HG03571 (cell line): Measurements from ENCODE around the gene CALML5.
"Not testable (repeated sequence)": the region's sequence is repeated elsewhere in the genome, so short reads cannot be mapped to it uniquely, and the experiment has no call there.

Experiments
- ATAC-seq: cut with Tn5 transposase; IDR thresholded peaks from one replicate; pipeline ENCODE4 v1.9.1; 2021; ENCODE audit not compliant: unreplicated experiment

The CALML5 gene

DNA sequence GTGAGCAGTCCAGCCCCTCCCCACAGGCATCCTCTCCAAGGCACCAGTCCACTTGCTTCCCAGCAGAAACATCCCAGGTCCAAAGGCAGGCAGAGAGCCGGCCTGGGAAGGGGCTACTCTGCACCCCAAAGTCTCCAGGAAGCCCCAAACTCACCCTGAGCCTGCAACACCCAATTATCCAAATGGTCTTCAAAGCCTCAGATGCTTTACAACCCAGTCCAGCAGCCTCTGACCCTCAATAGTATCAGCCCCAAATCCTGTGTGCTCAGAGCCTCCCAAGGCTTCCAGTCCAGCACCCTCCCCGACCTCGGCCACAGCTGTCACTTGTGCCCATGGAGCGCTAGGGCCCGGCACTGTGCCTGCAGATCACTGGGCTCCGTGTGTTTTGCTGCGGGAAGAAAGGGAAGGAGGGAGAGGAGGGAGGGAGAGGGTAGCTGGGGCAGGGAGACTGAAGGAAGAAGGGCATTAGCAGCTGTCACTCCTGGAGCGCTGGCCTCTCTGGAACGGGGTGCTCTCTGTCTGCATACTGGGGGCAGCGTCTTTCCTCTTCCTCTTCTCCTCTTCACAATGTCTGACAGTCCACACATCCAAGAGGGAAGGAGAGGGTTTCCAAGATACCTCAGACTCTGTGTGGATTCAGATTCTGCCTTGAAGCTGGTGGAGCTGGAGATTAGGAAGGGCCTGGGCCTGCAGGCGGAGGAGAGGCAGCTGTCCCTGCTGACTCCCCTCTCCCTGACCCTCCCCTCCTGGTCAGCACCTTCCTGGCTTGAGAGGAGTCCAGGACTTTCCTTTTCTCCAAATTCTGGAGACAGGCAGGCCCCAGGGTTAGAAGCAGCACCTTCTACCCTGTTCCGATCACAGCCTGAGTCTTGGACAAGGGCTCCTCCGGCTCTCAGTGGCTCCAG lies 13.2 kb downstream of the CALML5 start:
- ATAC-seq = no peak

DNA sequence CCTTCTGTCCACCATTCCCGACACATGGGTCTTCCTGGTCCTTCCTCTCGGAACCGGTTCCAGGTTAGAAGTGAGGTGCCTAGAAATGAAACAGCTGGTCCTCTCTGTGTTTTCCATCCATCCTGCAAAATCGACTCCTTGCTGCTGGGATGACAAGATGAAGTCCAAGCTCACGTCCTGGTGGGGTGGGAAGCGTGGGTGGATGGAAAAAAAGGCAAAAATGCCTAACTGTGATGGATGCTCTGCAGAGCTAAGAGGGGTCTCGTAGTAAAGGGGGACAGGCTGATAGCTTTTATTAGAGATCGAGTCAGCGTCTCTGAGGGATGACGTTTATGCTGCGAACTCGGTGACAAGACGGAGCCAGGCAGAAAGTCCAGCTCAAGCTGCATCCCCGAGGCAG lies 14.1 kb downstream of the CALML5 start:
- no peak for ATAC-seq

DNA sequence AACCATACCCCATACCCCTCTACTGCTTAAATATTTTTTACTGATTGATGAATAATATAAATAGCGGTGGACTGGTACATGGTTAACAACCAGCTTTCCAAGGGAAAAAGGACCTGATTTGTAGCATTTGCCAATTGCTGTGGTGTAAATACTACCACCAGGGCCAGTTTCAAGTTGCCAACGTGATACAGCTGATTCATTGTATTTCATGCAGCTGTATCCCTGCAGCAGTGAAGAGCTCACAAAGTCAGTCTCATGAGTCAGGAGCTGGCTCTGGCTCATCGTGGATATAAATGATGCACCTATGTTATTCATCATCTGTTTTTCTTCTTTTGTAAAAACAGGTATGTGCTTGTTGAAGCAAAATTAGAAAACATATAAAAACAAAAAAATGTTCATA lies 15.2 kb downstream of the CALML5 start:
- ATAC-seq = no peak

DNA sequence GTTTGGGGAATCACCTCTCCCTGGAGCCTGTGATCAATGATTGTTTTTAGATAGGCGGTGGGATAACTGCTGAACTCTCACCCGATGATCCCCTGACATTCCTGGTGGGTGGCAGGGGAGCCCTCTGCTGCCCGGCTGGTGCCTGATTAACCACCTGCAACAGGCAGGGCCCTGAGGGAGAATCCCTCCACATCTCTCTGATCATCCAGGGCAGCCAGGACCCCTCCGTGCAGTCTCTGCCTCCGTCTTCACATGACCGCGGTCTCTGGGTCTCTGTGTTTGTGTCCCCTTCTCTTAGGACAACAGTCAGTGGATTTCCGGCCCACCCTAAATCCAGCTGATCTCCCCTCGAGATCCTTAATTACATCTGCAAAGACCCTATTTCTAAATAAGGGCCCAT lies 17.4 kb downstream of the CALML5 start:
- no peak for ATAC-seq

DNA sequence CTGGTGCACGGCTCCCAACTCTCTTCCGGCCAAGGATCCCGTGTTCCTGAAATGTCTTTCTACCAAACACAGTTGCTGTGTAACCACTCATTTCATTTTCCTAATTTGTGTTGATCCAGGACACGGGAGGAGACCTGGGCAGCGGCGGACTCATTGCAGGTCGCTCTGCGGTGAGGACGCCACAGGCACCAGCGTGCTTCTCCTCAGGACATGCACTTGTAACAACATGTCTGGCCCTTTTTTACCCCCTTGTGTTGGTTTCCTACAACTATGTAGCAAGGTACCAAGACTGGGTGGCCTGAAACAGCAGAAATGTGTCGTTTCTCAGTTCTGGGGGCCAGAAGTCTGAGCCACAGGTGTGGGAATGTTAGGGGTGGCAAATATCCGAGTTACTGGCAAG lies 18.2 kb downstream of the CALML5 start:
- no peak for ATAC-seq

DNA sequence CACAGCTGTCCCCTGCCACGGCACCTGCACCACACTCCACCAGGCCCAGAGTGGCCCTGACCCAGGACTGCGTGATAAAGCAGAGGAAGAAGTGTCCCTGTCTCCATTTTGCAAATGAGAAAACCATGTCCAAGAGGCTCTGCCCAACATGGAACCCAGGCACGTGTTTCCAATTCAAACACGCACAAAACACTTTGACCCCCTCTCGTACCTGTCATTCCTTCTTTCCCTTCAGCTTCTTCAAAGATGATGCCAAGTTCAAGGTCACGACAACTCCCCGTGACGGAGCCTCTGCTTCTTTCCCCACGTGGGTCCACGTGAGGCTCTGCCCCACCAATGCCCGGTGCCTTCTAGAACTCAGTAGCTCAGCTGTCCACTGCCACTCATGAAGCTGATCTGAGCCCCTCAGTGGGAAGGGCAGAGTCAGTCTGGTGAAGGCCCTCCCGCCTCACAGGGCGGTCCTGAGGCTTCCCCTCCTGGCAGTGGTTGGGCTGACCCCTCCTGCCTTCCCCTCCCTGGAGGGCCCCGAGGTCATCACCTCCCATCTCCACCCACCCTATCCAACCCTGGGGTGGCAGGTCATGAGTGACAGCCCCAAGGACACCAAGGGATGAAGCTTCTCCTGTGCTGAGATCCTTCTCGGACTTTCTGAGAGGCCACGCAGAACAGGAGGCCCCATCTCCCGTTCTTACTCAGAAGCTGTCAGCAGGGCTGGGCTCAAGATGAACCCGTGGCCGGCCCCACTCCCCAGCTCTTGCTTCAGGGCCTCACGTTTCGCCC lies 19.0 kb downstream of the CALML5 start:
- no peak for ATAC-seq

DNA sequence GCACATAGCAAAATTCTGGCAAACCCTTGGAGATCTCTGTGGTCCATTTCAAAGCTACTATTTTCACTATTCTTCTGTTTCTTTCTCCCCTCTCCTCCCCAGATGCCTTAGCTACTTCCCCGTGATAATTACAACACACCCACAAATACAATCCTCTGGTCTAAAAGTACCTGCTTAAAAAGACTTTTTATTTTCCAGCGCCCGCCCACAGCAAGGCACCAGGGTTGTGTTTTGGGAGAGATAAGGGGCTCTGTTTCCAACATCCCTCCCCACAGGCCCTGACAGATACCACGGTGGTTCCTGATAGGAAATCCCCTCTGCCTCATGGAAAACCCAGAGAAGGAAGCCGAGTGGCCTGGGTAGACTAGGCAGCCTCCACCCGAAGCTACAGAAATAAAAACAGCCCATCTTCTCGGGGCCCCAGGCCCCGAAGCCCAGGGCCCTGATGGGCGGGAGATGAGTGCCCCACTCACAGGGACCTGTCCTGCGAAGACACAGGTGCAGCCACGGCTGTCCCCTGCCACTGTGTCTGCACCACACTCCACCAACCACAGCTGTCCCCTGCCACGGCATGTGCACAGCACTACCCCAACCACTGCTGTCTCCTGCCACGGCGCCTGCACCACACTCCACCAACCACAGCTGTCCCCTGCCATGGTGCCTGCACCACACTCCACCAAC lies 19.7 kb downstream of the CALML5 start:
- no peak for ATAC-seq

DNA sequence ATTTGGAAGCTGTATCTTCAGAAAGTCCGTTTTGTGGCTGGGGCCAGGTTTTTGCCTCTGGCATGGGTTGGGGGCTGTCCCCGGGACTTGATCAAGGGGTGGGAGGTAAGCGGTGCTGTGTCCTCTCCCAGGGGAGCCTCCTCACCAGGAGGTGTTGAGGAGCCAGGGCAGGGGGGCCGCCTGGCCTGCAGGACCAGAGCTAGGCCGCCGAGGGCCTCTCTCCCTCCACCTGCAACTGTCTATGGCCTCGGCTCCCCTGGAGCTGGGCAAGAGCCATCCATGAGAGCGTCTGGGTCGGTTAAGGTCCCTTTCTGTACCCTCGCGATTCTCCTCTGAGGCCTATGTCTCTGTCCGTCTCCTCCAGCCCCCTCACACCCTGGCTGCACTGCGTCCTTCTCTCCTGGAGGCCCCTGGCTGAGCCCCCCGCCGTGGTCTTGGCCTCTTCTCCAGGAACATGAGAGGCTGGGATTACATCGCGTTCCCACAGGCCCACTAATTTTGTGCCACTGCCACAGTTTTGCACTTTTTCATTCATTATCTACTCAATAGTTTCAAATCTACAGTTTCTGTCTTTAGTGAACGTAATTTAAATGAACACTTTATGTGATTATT lies 20.6 kb downstream of the CALML5 start:
- no peak for ATAC-seq

DNA sequence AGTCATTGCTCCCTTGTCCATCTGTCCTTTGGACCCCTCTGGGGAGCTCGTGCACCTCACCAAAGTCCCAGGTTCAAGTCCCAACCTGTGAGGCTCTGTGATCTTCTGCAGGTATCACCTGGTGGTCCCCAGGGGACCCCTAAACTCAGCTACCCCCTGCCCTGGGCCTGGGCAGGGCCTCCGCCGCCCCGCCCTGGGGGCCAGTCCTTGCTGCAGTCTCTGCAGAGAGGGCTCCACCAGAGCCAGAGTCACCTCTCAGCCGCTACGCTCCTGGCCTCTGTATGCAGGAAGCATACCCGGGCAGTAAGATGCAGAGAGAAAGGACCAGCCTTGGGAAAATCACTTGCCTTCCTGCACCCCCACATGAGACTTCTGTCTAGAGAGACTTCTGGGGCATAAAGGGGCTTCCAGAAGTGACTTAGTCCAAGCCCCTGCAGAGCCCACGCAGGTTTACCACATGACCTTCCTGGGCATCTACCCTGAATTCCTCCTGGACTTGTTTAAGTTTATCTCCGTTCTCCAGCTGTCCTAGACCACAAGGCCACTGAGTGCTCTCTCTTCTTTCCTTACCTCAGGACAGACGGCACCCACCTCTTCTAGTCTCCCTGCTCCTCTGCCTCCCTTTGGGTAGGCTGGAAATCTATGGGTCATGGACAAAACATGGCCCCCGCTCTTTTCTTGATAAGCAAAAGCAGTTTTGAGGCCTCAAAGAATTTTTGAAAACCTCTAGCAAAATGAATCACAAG lies 21.2 kb downstream of the CALML5 start:
- ATAC-seq = no peak

DNA sequence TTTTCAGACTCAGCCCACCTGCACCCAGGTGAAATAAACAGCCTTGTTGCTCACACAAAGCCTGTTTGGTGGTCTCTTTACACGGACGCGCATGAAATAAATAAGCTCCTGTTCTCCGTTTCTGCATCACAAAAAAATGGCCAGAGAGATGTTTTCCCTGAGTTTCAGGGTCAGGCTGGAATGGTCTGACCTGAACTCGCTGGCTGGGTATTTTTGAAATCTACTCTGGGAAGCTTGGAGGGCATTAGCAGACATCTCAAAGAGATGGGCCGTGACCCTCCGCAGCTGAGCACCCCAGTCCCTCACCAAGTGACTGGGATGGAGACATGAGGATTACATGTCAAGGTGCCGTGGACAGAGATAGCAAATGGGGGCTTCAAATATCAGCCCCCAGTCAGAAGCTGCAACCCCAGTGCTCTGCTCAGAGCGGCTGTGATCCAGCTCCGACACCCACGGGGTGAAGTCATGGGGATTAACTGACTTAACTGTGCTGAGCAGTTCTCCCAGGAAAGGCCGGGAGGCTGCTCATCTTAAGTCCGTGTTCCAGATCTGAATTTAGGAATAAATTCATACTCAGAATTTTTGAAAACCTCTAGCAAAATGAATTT lies 22.3 kb downstream of the CALML5 start:
- no peak for ATAC-seq

DNA sequence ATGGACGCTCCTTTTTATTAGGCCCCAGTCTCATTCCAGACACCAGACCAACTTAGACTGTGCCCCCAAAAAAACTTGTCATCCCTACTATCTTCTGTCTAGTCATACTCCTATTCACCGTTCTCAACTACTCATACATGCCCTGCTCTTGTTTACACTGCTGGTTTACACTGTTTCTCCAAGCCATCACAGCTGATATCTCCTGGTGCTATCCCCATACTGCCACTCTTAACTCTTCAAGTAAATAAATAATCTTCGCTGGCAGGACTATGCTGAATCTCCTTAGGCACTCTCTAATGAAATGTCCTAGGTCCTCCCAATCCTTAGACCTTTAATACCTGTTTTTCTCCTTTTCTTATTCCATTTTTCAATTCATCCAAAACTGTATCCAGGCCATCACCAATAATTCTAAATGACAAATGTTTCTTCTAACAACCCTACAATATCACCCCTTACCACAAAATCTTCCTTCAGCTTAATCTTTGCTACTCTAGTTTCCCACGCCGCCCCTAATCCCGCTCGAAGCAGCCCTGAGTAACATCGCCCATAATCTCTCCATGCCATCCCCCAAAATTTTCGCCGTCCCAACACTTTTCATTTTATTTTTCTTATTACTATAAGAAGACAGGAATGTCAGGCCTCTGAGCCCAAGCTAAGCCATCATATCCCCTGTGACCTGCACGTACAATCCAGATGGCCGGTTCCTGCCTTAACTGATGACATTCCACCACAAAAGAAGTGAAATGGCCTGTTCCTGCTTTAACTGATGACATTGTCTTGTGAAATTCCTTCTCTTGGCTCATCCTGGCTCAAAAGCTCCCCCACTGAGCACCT lies 23.2 kb downstream of the CALML5 start:
- not testable (repeated sequence) for ATAC-seq

DNA sequence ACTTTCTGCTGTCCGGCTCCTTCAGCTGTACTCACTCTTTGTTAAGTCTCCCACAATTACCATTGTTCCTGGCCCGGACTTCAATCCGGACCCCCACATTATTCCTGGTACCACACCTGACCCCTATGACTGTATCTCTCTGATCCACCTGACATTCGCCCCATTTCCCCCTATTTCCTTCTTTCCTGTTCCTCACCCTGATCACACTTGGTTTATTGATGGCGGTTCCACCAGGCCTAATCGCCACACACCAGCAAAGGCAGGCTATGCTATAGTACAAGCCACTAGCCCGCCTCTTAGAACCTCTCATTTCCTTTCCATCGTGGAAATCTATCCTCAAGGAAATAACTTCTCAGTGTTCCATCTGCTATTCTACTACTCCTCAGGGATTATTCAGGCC lies 24.3 kb downstream of the CALML5 start:
- ATAC-seq = not testable (repeated sequence)

DNA sequence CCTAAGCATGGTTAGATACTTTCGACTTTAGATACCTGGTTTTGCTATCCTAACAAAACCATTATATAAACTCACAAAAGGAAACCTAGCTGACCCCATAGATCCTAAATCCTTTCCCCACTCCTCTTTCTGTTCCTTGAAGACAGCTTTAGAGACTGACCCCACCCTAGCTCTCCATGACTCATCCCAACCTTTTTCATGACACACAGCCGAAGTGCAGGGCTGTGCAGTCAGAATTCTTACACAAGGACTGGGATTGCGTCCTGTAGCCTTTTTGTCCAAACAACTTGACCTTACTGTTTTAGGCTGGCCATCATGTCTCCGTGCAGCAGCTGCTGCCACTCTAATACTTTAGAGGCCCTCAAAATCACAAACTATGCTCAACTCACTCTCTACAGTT lies 24.7 kb downstream of the CALML5 start:
- ATAC-seq = not testable (repeated sequence)

DNA sequence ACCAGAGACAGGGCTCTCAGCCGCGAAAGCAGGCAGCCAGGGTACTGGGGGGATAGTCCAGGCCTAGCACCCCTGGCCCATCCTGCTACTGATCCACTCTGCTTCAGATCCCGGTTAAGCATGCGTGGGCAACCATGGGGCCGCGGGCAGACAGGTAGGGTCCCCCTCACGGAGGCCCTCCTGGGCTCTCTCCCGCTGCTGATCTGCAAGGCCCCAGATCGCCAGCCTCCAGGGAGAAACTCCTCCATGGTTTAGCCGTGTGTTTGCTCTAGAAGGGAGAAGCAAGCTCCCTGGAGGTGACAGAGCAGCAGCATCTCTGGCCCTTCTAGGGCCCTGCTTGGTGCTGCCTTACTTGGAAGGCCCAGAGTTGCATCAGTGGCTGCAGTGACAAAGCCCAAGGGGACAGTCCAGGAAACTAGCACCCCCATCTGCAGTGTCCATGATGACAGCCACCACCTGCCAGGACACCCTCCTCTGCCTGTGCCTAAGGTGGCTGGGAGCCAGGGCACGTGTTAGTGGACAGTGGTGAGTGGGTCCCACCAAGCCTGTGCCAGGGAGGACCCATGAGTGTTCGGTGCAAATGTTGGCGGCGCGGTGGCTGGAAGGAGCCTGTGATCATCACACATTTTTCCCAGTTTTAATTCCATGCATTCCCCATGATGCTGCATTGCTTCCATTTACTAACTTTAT lies 29.2 kb downstream of the CALML5 start:
- ATAC-seq = no peak

DNA sequence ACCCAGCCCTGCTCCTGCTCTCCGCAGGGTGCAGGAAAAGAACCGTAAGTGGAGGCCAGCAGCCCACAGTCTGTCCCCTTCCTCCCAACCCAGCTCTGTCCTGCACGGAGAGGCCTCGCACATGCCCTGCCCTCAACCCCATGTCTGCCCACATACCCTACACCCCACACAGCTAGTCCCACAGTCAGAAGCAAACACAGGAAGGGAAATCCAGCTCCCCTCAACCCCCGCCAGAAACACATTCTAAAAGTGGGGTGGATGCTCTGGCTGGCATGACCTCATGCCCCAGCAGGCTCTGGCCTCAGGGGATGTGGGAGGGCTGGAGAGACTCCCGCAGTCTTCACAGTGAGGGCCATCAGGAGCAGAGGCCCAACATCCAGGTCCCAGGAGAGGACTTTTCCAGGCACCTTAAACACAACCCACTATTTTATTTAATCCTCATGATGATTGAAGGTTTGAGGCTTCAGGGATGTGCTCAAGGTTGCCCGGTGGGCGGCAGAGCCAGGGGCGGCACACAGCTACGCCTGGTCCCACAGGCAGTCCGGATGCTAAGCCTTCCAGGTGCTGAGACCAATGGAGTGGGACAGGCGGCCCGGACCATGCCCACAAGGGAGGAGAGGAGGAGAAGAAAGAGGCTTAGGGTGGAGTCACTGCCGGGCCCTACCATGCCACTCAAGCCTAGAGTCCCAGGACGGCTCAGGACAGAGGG lies 29.9 kb downstream of the CALML5 start:
- no peak for ATAC-seq

DNA sequence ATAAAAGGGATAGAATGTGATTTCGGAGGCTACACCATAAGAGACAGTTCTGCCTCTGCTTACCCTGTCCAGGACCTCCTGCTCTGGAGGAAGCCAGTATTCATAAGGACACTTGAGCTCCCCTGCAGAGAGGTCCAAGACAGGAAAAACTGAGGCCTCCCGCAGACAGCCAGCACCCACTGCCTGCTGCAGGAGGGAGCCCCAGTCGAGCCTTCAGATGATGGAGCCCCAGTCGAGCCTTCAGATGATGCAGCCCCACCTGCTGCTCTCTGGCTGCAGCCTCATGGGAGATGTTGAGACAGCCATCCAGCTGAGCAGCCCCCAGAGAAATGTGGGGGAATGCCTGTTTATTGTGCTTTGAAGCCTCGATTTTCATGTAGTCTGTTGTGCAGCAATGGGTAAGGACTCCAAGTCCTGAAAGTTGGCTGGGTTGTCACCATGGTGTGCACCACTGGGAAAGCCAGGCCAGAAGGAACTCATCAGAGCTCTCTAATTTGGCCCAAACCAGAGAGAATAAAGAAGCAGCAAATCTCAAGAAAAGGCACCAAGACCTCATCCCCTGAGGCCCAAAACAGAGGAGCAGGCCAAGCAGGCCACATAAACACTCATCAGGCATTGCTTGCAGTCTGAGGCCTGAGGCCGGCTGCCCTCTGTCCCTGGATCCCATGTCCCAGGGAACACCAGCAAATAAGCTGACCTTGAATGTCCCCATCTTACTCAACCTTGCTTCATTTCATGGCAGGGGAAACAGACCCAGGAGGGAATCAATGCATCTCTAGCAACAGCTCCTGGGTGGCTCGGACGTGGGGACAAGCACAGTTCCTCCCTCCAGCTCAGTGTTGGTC lies 30.9 kb downstream of the CALML5 start:
- no peak for ATAC-seq

DNA sequence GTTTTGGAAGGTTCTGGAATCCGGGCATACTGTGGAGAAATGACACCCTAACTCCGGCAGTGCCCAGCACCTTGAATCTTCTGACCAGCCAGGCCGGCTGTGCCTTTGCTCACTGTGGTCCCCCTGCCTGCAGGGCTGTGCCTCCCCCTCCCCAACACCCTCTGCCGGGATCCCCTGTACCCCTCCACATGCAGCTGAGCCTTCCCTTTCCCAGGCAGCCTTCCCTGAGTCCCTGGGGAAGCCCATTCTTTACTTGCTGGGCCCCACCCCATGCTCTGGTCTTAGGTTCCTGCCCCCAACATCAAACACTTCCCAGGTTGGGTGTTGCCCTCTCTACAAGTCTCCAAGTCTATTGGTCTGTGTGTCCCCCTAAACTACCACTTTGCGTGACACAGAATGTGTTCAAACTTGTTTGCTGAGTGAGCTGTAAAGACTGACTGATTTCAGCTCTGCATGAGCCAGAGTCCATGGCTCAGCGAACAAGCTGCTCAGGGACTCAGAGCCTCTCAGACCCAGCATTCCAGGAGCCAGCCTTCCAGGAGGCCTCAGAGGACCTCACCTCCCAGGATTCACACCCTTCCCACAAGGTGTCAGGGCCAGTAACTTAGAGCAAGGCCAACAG lies 31.6 kb downstream of the CALML5 start:
- no peak for ATAC-seq
